HepG2 (cell line): ENCODE results near the gene ZNF524. TPM values are rescaled to one million over a fixed set of nuclear protein-coding genes. Genes with fewer than 3 reads are reported as not detected.

Experiments
- HDAC6 ChIP-seq: fragments of 200-600 bp; sonication (generic); IDR thresholded peaks from 2 replicates; pipeline ENCODE4 v1.7.0; 2017; ENCODE audit warnings: mild to moderate bottlenecking, antibody characterized with exemption, low read length, low read depth
- MAZ ChIP-seq, 2 experiments: sonication (generic) in 1 of 2; formaldehyde crosslinking in 1 of 2; IDR thresholded peaks; 2 replicates each; pipeline versions ENCODE4 v1.5.0 to v1.6.1; 2012 to 2020; ENCODE audit warnings: low read depth in 2 of 2, mild to moderate bottlenecking in 2 of 2, borderline replicate concordance in 1 of 2, improper control_type of control experiment in 1 of 2, low read length in 1 of 2, missing genetic modification reagents in 1 of 2, moderate library complexity in 1 of 2
- SMARCE1 ChIP-seq: fragments of 450-650 bp; IDR thresholded peaks from 2 replicates; pipeline ENCODE4 v1.6.1; 2017; ENCODE audit warnings: borderline replicate concordance
- ZBED4 ChIP-seq: sonication (generic); formaldehyde crosslinking; IDR thresholded peaks from 2 replicates; pipeline ENCODE4 v1.4.0; 2020; ENCODE audit warnings: missing genetic modification reagents, borderline replicate concordance
- ZFP1 ChIP-seq: IDR thresholded peaks from 2 replicates; pipeline ENCODE4 v1.6.1; 2016
- ZNF20 ChIP-seq: sonication (generic); formaldehyde crosslinking; IDR thresholded peaks from 2 replicates; pipeline ENCODE4 v1.4.0; 2020; ENCODE audit warnings: mild to moderate bottlenecking, moderate library complexity, missing genetic modification reagents
- ZNF432 ChIP-seq: sonication (generic); formaldehyde crosslinking; IDR thresholded peaks from 2 replicates; pipeline ENCODE4 v1.5.0; 2020; ENCODE audit warnings: missing genetic modification reagents, mild to moderate bottlenecking, borderline replicate concordance
- ZNF558 ChIP-seq: sonication (generic); formaldehyde crosslinking; IDR thresholded peaks from 2 replicates; pipeline ENCODE4 v1.9.0; 2022; ENCODE audit warnings: mild to moderate bottlenecking, missing genetic modification reagents, borderline replicate concordance
- ZNF747 ChIP-seq: sonication (generic); formaldehyde crosslinking; IDR thresholded peaks from 2 replicates; pipeline ENCODE4 v1.8.1; 2023; ENCODE audit warnings: missing genetic modification reagents, mild to moderate bottlenecking, borderline replicate concordance
- ZNF782 ChIP-seq: sonication (generic); formaldehyde crosslinking; IDR thresholded peaks from 2 replicates; pipeline ENCODE4 v1.4.0; 2020; ENCODE audit warnings: missing genetic modification reagents, mild to moderate bottlenecking, borderline replicate concordance
- ZNF879 ChIP-seq: sonication (generic); formaldehyde crosslinking; IDR thresholded peaks from 2 replicates; pipeline ENCODE4 v1.8.1; 2023; ENCODE audit warnings: missing genetic modification reagents
- ZSCAN29 ChIP-seq: sonication (generic); formaldehyde crosslinking; conservative IDR thresholded peaks from 2 replicates; pipeline ENCODE4 v1.4.0; 2020; ENCODE audit warnings: mild to moderate bottlenecking, missing genetic modification reagents
- polyA plus RNA-seq, 8 experiments: library from polyadenylated mRNA; depleted of rRNA in 3 of 8; stranded (reverse) in 7 of 8; unstranded in 1 of 8; fragments of >200 nt; fragmentation: Illumina TruSeq in 4 of 8; extraction: Trizol in 4 of 8; gene quantifications; 2 replicates each; pipeline versions ENCODE4 v1.2.1 to v1.2.3, GENCODE V29; 2011 to 2016; ENCODE audit warnings: low read depth in 4 of 8, missing spikeins in 1 of 8, mixed read lengths in 1 of 8; ENCODE audit not compliant: insufficient read depth in 1 of 8
- total RNA-seq, 5 experiments: library from RNA; depleted of rRNA; stranded (reverse); fragments of >200 nt; fragmentation: Illumina TruSeq; extraction: Trizol; gene quantifications; 2 replicates each; pipeline ENCODE4 v1.2.3, GENCODE V29; 2016; ENCODE audit warnings: low read depth in 1 of 5
- TF ChIP-seq, protein P1 (sequence below), 2 experiments: IDR thresholded peaks; 2 replicates each; pipeline ENCODE4 v1.6.1; 2011 to 2012; ENCODE audit warnings: low read length in 2 of 2, borderline replicate concordance in 1 of 2, low read depth in 1 of 2, mild to moderate bottlenecking in 1 of 2, moderate library complexity in 1 of 2
- TF ChIP-seq, protein P2 (sequence below): sonication (generic); formaldehyde crosslinking; IDR thresholded peaks from 2 replicates; pipeline ENCODE4 v1.5.1; 2020; ENCODE audit warnings: missing genetic modification reagents, mild to moderate bottlenecking, borderline replicate concordance
- TF ChIP-seq, protein P3 (sequence below): sonication (generic); formaldehyde crosslinking; IDR thresholded peaks from 2 replicates; pipeline ENCODE4 v1.5.1; 2020; ENCODE audit warnings: missing genetic modification reagents, mild to moderate bottlenecking, borderline replicate concordance
- TF ChIP-seq, protein P4 (sequence below): sonication (generic); IDR thresholded peaks from 2 replicates; pipeline ENCODE4 v1.6.1; 2016; ENCODE audit warnings: low read depth, borderline replicate concordance

Gene ZNF524
- total and polyA plus RNA-seq, 2 of the 13 experiments (the other 11 are each of a cell fraction or from before 2014, with no cell fraction given): 3.2 to 4.6 TPM

- TF ChIP-seq ZNF782 (CRISPR knock-in tag): no peak
- no peak for TF ChIP-seq ZNF879 (CRISPR knock-in tag)
- TF ChIP-seq ZFP1 (CRISPR knock-in tag): no peak
- TF ChIP-seq, protein P1, sequence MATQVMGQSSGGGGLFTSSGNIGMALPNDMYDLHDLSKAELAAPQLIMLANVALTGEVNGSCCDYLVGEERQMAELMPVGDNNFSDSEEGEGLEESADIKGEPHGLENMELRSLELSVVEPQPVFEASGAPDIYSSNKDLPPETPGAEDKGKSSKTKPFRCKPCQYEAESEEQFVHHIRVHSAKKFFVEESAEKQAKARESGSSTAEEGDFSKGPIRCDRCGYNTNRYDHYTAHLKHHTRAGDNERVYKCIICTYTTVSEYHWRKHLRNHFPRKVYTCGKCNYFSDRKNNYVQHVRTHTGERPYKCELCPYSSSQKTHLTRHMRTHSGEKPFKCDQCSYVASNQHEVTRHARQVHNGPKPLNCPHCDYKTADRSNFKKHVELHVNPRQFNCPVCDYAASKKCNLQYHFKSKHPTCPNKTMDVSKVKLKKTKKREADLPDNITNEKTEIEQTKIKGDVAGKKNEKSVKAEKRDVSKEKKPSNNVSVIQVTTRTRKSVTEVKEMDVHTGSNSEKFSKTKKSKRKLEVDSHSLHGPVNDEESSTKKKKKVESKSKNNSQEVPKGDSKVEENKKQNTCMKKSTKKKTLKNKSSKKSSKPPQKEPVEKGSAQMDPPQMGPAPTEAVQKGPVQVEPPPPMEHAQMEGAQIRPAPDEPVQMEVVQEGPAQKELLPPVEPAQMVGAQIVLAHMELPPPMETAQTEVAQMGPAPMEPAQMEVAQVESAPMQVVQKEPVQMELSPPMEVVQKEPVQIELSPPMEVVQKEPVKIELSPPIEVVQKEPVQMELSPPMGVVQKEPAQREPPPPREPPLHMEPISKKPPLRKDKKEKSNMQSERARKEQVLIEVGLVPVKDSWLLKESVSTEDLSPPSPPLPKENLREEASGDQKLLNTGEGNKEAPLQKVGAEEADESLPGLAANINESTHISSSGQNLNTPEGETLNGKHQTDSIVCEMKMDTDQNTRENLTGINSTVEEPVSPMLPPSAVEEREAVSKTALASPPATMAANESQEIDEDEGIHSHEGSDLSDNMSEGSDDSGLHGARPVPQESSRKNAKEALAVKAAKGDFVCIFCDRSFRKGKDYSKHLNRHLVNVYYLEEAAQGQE (IDR thresholded peaks at IDR 0.05; ENCODE audit: borderline replicate concordance in 1 of 2, low read depth in 1 of 2, low read length in 2 of 2): peak in 1 of 2 experiments; percentile 40; a peak in 1 of 4 replicates
- TF ChIP-seq ZNF747 (CRISPR knock-in tag): no peak
- no peak for TF ChIP-seq ZNF558 (CRISPR knock-in tag)
- TF ChIP-seq, protein P2, sequence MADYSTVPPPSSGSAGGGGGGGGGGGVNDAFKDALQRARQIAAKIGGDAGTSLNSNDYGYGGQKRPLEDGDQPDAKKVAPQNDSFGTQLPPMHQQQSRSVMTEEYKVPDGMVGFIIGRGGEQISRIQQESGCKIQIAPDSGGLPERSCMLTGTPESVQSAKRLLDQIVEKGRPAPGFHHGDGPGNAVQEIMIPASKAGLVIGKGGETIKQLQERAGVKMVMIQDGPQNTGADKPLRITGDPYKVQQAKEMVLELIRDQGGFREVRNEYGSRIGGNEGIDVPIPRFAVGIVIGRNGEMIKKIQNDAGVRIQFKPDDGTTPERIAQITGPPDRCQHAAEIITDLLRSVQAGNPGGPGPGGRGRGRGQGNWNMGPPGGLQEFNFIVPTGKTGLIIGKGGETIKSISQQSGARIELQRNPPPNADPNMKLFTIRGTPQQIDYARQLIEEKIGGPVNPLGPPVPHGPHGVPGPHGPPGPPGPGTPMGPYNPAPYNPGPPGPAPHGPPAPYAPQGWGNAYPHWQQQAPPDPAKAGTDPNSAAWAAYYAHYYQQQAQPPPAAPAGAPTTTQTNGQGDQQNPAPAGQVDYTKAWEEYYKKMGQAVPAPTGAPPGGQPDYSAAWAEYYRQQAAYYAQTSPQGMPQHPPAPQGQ (CRISPR knock-in tag): no peak
- no peak for TF ChIP-seq SMARCE1
- TF ChIP-seq MAZ (IDR thresholded peaks at IDR 0.05; ENCODE audit: borderline replicate concordance, low read depth, low read length): no peak
- TF ChIP-seq MAZ (CRISPR knock-in tag; IDR thresholded peaks at IDR 0.05; ENCODE audit: low read depth): no peak
- TF ChIP-seq HDAC6: no peak
- TF ChIP-seq ZNF432 (CRISPR knock-in tag): no peak
- TF ChIP-seq ZSCAN29 (CRISPR knock-in tag): no peak
- TF ChIP-seq ZBED4 (CRISPR knock-in tag): peak; percentile 64
- TF ChIP-seq, protein P3, sequence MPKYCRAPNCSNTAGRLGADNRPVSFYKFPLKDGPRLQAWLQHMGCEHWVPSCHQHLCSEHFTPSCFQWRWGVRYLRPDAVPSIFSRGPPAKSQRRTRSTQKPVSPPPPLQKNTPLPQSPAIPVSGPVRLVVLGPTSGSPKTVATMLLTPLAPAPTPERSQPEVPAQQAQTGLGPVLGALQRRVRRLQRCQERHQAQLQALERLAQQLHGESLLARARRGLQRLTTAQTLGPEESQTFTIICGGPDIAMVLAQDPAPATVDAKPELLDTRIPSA (CRISPR knock-in tag): no peak
- TF ChIP-seq ZNF20: 0 out of 2 replicates have a peak, but pooled peaks have one; percentile 73
- TF ChIP-seq, protein P4, sequence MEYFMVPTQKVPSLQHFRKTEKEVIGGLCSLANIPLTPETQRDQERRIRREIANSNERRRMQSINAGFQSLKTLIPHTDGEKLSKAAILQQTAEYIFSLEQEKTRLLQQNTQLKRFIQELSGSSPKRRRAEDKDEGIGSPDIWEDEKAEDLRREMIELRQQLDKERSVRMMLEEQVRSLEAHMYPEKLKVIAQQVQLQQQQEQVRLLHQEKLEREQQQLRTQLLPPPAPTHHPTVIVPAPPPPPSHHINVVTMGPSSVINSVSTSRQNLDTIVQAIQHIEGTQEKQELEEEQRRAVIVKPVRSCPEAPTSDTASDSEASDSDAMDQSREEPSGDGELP: no peak
These were observed 1.2 kb upstream of the ZNF524 start (continued) for GRCh38 chr19:55598719-55599467.
